Duodenal mucosa (tissue), 2 donors: ENCODE data around the gene VTI1A.

ENCODE experiments used
- H3K27ac ChIP-seq: one replicate; pipeline ENCODE4 v1.7.0; 2013; ENCODE audit warnings: low read depth, low read length
- H3K27me3 ChIP-seq, 2 donors: one replicate each; pipeline ENCODE4 v1.7.0; 2013; ENCODE audit warnings: low read length in 2 of 2, control low read depth in 1 of 2; ENCODE audit not compliant: insufficient read depth in 2 of 2, control insufficient read depth in 1 of 2
- H3K36me3 ChIP-seq, 2 donors: one replicate each; pipeline ENCODE4 v1.7.0; 2013; ENCODE audit warnings: low read length in 2 of 2, control low read depth in 1 of 2; ENCODE audit not compliant: insufficient read depth in 2 of 2, control insufficient read depth in 1 of 2
- H3K4me1 ChIP-seq, 2 donors: one replicate each; pipeline ENCODE4 v1.7.0; 2013; ENCODE audit warnings: low read length in 2 of 2, control low read depth in 1 of 2; ENCODE audit not compliant: insufficient read depth in 2 of 2, control insufficient read depth in 1 of 2
- H3K4me3 ChIP-seq, 2 donors: one replicate each; pipeline ENCODE4 v1.7.0; 2013; ENCODE audit warnings: low read length in 2 of 2, low read depth in 1 of 2
- H3K9ac ChIP-seq, 2 donors: one replicate each; pipeline ENCODE4 v1.7.0; 2013; ENCODE audit warnings: low read length in 2 of 2, low read depth in 1 of 2
- H3K9me3 ChIP-seq, 2 donors: one replicate each; pipeline ENCODE4 v1.7.0; 2013; ENCODE audit warnings: low read length in 2 of 2, control low read depth in 1 of 2; ENCODE audit not compliant: control insufficient read depth in 1 of 2

Gene VTI1A

GRCh38 chr10:112735041-112735695 is 288.2 kb downstream of the VTI1A start:
- Histone ChIP-seq H3K27me3 (no peaks in the 10 kb centered on the region), H3K9ac (no peak overlapping the region), H3K36me3 (no peaks in the 10 kb centered on the region), H3K27ac (no peak overlapping the region), H3K9me3 (no peaks in the 10 kb centered on the region), H3K4me1 (peaks cover 7 to 24% of the 10 kb centered on the region in 2 donors), H3K4me3 (no peak overlapping the region)

GRCh38 chr10:112738606-112739591 is 291.9 kb downstream of the VTI1A start:
- H3K27ac ChIP-seq, result no peak overlapping the region
- peaks cover 22 to 36% of the 10 kb centered on the region in 2 donors for H3K4me1 ChIP-seq
- H3K4me3 ChIP-seq, result no peak overlapping the region

GRCh38 chr10:112739592-112740353 is 292.8 kb downstream of the VTI1A start:
- Histone ChIP-seq H3K4me1 (peaks cover 29 to 45% of the 10 kb centered on the region in 2 donors), H3K27ac (no peak overlapping the region), H3K4me3 (no peak overlapping the region)

More at GRCh38 chr10:112738606-112739591, 291.9 kb downstream of the VTI1A start:
- Histone ChIP-seq H3K36me3 (no peaks in the 10 kb centered on the region), H3K9ac (no peak overlapping the region), H3K27me3 (no peaks in the 10 kb centered on the region), H3K9me3 (no peaks in the 10 kb centered on the region)

GRCh38 chr10:112741830-112742402 is 294.9 kb downstream of the VTI1A start:
- Histone ChIP-seq H3K4me1 (peaks cover 35 to 56% of the 10 kb centered on the region in 2 donors), H3K9ac (no peak overlapping the region), H3K9me3 (no peaks in the 10 kb centered on the region), H3K27ac (no peak overlapping the region), H3K4me3 (no peak overlapping the region), H3K27me3 (no peaks in the 10 kb centered on the region), H3K36me3 (no peaks in the 10 kb centered on the region)

More at GRCh38 chr10:112739592-112740353, 292.8 kb downstream of the VTI1A start:
- H3K9me3 ChIP-seq, result no peaks in the 10 kb centered on the region
- no peaks in the 10 kb centered on the region for H3K27me3 ChIP-seq
- H3K36me3 ChIP-seq, result no peaks in the 10 kb centered on the region
- no peak overlapping the region for H3K9ac ChIP-seq

GRCh38 chr10:112744181-112745096 is 297.4 kb downstream of the VTI1A start:
- Histone ChIP-seq H3K36me3 (no peaks in the 10 kb centered on the region), H3K27me3 (no peaks in the 10 kb centered on the region), H3K4me1 (peaks cover 27 to 49% of the 10 kb centered on the region in 2 donors), H3K27ac (no peak overlapping the region), H3K9me3 (no peaks in the 10 kb centered on the region), H3K9ac (no peak overlapping the region), H3K4me3 (no peak overlapping the region)

- H3K36me3 ChIP-seq, result no peaks in the 10 kb centered on the region
- no peak overlapping the region for H3K27ac ChIP-seq
- H3K4me3 ChIP-seq, result no peak overlapping the region
- H3K4me1 ChIP-seq, result peaks cover 40 to 59% of the 10 kb centered on the region in 2 donors
- no peaks in the 10 kb centered on the region for H3K27me3 ChIP-seq
- H3K9ac ChIP-seq, result no peak overlapping the region
- H3K9me3 ChIP-seq, result no peaks in the 10 kb centered on the region
Observed at GRCh38 chr10:112746329-112746728, 299.3 kb downstream of the VTI1A start.

GRCh38 chr10:112750427-112751167 is 303.6 kb downstream of the VTI1A start:
- Histone ChIP-seq H3K4me1 (peaks cover 30 to 39% of the 10 kb centered on the region in 2 donors), H3K27ac (no peak overlapping the region), H3K9ac (no peak overlapping the region), H3K4me3 (no peak overlapping the region), H3K36me3 (no peaks in the 10 kb centered on the region), H3K9me3 (no peaks in the 10 kb centered on the region), H3K27me3 (no peaks in the 10 kb centered on the region)

- no peak overlapping the region for H3K27ac ChIP-seq
- H3K4me1 ChIP-seq, result peaks cover 37 to 41% of the 10 kb centered on the region in 2 donors
- no peak overlapping the region for H3K9ac ChIP-seq
- no peaks in the 10 kb centered on the region for H3K27me3 ChIP-seq
- no peaks in the 10 kb centered on the region for H3K9me3 ChIP-seq
- H3K36me3 ChIP-seq, result no peaks in the 10 kb centered on the region
- H3K4me3 ChIP-seq, result no peak overlapping the region
Observed at GRCh38 chr10:112751651-112752050, 304.6 kb downstream of the VTI1A start.
